SKM-1 treated with dmso at 0.1 percent for 144 hours (cell line): Measurements from ENCODE around the gene TTBK2.
"Not testable (repeated sequence)": the region's sequence is repeated elsewhere in the genome, so short reads cannot be mapped to it uniquely, and the experiment has no call there.

Experiments used
- DNase-seq: peaks from one replicate; lab custom pipeline; 2025; ENCODE audit not compliant: unreplicated experiment; lab: John Stamatoyannopoulos, UW

The TTBK2 gene

DNA sequence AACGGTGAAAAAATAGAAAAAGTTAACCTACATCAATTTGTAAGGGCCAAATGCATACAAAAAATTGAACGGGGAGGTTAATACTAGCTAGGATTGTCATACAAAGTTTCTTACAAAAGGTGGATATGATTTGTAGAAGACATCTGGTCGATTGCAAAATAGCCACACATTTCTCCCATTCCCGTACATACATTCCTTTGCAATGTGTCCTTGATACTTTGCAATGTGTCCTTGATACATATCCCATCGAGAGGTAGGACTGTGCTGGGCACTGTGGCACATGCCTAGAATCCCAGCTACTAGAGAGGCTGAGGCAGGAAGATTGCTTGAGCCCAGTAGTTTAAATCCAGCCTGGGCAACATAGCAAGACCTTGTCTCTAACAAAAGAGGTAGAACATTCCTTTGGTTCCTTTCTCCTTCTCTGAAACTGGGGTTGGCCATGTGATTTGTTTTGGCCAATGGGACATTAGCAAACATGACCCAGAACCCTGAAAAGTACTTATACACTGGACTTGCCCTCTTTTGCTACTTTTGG lies 9.5 kb downstream of the TTBK2 start:
- no peak for DNase-seq

- DNase-seq, result no peak
These were observed 12.0 kb downstream of the TTBK2 start for GRCh38 chr15:42908538-42908937.

- DNase-seq, result no peak
These were observed 16.9 kb downstream of the TTBK2 start for GRCh38 chr15:42903388-42904324.

DNA sequence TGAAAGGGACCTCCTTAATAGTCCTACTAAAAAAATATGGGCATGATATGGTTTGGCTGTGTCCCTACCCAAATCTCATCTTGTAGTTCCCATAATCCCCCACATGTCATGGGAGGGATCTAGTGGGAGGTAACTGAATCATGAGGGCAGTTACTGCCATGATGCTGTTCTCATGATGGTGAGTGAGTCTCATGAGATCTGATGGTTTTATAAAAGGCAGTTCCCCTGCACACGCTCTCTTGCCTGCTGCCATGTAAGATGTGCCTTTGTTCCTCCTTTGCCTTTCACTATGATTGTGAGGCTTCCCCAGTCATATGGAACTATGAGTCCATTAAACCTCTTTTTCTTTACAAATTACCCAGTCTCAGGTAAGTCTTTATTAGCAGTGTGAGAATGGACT lies 26.7 kb downstream of the TTBK2 start:
- not testable (repeated sequence) for DNase-seq

- DNase-seq, result no peak
These were observed 29.0 kb downstream of the TTBK2 start for GRCh38 chr15:42891569-42891968.

- DNase-seq, result no peak
These were observed 30.2 kb downstream of the TTBK2 start for GRCh38 chr15:42890161-42890913.

DNA sequence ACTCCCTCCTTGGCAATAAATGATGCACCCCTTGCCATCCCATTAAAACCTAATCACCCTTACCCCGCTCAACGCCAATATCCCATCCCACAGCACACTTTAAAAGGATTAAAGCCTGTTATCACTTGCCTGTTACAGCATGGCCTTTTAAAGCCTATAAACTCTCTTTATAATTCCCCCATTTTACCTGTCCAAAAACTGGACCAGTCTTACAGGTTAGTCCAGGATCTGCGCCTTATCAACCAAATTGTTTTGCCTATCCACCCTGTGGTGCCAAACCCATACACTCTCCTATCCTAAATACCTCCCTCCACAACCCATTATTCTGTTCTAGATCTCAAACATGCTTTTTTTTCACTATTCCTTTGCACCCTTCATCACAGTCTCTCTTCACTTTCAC lies 33.2 kb downstream of the TTBK2 start:
- not testable (repeated sequence) for DNase-seq

- no peak for DNase-seq
These were observed 40.5 kb downstream of the TTBK2 start for GRCh38 chr15:42880121-42880520.

DNA sequence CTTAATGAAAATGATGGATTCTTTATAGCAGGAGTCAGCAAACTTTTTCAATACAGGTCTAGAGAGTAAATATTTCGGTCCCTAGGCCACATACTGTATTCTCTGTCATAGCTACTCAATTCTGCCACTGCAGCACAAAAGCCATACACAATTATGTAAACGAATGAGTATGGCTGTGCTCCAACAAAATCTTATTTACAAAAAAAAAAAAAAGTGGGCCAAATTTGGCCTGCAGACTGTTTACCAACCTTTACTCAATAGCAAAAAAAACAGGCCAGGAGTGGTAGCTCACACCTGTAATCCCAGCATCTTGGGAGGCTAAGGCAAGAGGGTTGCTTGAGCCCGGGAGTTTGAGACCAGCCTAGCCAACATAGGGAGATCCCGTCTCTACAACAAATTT lies 41.1 kb downstream of the TTBK2 start:
- DNase-seq, result no peak

GRCh38 chr15:42876224-42876623 lies 44.4 kb downstream of the TTBK2 start:
- no peak for DNase-seq

- DNase-seq, result no peak
These were observed 51.9 kb downstream of the TTBK2 start for GRCh38 chr15:42868683-42869082.

GRCh38 chr15:42863572-42864239 lies 56.9 kb downstream of the TTBK2 start:
- no peak for DNase-seq

- DNase-seq, result no peak
These were observed 61.4 kb downstream of the TTBK2 start for GRCh38 chr15:42858999-42859789.

- DNase-seq, result no peak
These were observed 62.0 kb downstream of the TTBK2 start for GRCh38 chr15:42858540-42858939.

DNA sequence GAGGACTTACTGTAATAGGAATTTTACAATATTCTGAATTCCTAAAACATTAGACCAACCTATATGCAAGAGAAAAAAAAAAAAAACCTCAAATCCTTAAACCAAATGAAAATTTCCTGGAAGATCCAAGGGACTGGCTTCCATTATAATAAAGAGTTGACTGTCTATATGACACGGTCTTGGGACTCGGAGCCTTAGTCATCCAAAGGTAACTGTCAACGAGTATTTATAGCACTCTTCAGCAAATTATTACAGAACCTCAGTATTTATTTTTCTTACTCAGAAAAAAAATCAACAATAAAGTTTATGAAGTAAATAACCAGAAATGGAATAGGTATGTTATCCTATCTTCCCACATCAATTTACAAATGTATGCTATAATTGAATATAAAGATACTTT lies 66.0 kb downstream of the TTBK2 start:
- DNase-seq, result no peak

DNA sequence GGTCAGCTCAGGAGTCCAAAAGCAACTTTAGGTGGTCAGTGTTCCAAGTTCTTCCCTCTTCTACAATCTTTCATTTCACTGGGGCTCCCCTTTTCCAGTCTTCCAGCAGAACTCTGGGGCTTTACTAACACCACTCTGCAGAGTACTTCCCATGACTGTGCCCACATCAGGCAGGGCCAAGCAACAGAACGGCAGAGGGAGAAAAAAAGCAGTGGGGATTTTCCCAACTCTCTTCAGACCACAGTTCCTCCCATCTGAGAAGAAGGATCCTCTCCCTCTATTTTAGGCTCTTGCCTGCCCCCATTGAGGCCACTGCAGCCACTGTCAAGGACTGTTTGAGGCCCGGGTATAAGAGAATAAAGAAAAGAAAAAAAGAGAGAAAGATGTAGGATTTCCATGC lies 70.7 kb downstream of the TTBK2 start:
- DNase-seq, result no peak

DNA sequence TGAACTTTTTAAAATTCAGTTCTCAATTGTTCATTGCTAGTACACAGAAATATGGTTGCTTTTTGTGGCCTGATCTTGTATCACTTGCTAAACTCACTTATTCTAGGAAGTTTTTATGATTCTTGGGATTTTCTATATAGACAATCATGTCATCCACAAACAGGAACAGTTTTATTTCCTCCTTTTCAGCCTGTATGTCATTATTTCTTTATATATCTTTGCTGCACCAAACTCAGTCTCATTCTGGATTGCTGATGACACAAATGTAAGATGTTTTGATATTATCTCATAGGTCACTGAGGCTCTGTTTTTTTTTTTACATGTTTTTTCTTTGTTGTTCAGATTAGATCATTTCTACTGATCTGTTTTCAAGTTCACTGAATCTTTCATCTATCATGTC lies 71.7 kb downstream of the TTBK2 start:
- no peak for DNase-seq

DNA sequence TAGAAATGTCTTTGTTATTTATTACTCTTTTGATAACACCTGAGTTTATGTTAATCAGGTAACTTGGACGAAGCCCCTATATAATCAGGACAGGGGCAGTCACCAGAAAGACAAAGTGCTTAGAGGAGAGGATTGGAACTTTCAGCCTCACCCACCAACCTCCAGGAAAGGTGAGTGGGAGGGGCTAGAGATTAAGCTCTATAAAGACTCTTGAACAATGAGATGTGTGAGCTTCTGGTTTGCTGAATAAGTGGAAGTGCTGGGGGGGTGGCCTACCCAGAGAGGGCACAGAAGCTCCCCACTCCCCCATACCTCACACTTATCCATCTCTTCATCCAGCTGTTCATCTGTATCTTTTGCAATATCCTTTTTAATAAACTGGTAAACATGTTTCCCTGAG lies 73.9 kb downstream of the TTBK2 start:
- DNase-seq, result no peak

- no peak for DNase-seq
These were observed 75.0 kb downstream of the TTBK2 start for GRCh38 chr15:42845581-42845980.

DNA sequence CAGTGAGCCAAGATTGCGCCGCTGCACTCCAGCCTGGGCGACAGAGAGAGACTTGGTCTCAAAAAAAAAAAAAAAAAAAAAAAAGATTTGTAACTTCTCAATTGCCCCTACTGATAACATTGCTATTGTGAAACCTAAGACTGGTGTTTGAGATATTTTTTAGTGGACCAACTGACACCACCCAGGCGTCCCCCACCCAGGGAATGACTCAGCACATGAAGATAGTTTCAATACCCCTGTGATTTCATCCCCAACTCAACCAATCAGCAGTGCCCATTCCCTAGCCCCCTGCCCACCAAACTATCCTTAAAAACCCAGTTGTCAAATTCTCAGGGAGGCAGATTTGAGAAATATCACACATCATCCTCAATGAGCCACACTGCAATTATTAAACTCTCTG lies 76.9 kb downstream of the TTBK2 start:
- DNase-seq, result no peak

DNA sequence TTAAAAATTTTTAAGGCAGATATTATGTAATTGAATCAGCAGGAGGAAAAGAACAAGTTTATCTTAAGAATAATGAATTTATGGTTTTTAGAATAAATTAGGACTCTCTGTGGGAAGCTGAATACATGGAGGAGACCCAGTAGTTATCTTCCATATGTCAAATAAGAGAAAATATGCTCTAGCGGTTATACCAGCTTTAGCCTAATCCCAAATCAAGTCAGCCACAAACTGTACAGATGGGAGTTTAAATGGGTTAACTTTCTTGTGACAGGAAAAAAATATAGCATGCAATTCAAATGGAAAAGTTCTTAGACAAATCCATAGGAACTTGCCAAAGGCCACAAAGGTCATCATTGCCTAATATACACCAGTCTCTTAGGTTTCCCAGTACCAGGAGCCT lies 84.3 kb downstream of the TTBK2 start:
- no peak for DNase-seq
